GM12878 (cell line): ENCODE measurements around the gene PTPRD. TPM values are rescaled to one million over a fixed set of nuclear protein-coding genes. Genes with fewer than 3 reads are reported as not detected.

Experiments
- ATAC-seq: fragments of 200-7000 bp; cut with Tn5 transposase; 3 replicates; pipeline ENCODE4 v1.9.1; 2020; ENCODE audit warnings: mild to moderate bottlenecking, moderate library complexity
- BruUV-seq: library from RNA; stranded (reverse); fragments of 400-500 nt; replicated peaks from 2 replicates; lab custom pipeline; 2021; lab: Mats Ljungman, UMichigan
- CTCF ChIA-PET: fragments of 300-600 bp; sonication (Branson Sonifier 250); formaldehyde crosslinking; extraction: SDS; loops from one replicate; lab custom pipeline; 2021; ENCODE audit warnings: inconsistent platforms; lab: Yijun Ruan, JAX
- POLR2A ChIA-PET: fragments of 350-600 bp; formaldehyde crosslinking; extraction: SDS; loops from one replicate; lab custom pipeline; 2021; ENCODE audit warnings: inconsistent platforms; lab: Charles Lee
- RAD21 ChIA-PET: fragments of 300-600 bp; sonication (Branson Sonifier 250); formaldehyde crosslinking; loops from one replicate; lab custom pipeline; 2023; ENCODE audit warnings: antibody characterized with exemption; ENCODE audit not compliant: unreplicated experiment; lab: Charles Lee
- SMC1A ChIA-PET: fragments of 300-600 bp; sonication (Branson Sonifier 250); formaldehyde crosslinking; loops from one replicate; lab custom pipeline; 2023; ENCODE audit not compliant: unreplicated experiment, uncharacterized antibody; lab: Charles Lee
- DNase-seq: peaks from one replicate; pipeline ENCODE4 v3.0.0-alpha.2; 2011; ENCODE audit warnings: low read depth, low spot score
- FAIRE-seq: peaks from 3 replicates; lab custom pipeline; 2011; peaks lifted over from hg19 to GRCh38; lab: Jason Lieb, UNC
- H2AFZ ChIP-seq: 2 replicates; pipeline ENCODE4 v1.6.0; 2011; ENCODE audit warnings: low read depth, low read length, control low read depth; ENCODE audit not compliant: control insufficient read depth
- H3K27ac ChIP-seq: 2 replicates; pipeline ENCODE4 v1.5.1; 2011; ENCODE audit warnings: control low read depth; ENCODE audit not compliant: control insufficient read depth, insufficient read depth
- H3K27me3 ChIP-seq, 2 experiments: replicated peaks in 1 of 2; 2 replicates each; pipeline versions ENCODE4 v1.6.0 to v1.6.1; 2011; ENCODE audit warnings: low read length in 1 of 2; ENCODE audit not compliant: control insufficient read depth in 2 of 2, insufficient read depth in 2 of 2
- H3K36me3 ChIP-seq, 2 experiments: 2 replicates each; pipeline ENCODE4 v1.5.1; 2011; ENCODE audit warnings: low read length in 1 of 2; ENCODE audit not compliant: control insufficient read depth in 2 of 2, insufficient read depth in 2 of 2
- H3K4me1 ChIP-seq: 2 replicates; pipeline ENCODE4 v1.6.1; 2011; ENCODE audit warnings: mild to moderate bottlenecking, low read length, moderate library complexity, mixed read lengths; ENCODE audit not compliant: control insufficient read depth, insufficient read depth
- H3K4me2 ChIP-seq: 2 replicates; pipeline ENCODE4 v1.6.0; 2011; ENCODE audit warnings: control low read depth; ENCODE audit not compliant: control insufficient read depth, insufficient read depth
- H3K4me3 ChIP-seq: fragments of 200-600 bp; sonication (generic); 2 replicates; pipeline ENCODE4 v1.5.1; 2016
- H3K79me2 ChIP-seq: 2 replicates; pipeline ENCODE4 v1.6.0; 2011; ENCODE audit warnings: low read length; ENCODE audit not compliant: control insufficient read depth, insufficient read depth
- H3K9ac ChIP-seq: 2 replicates; pipeline ENCODE4 v1.8.0; 2011; ENCODE audit warnings: low read length, control low read depth, mixed read lengths; ENCODE audit not compliant: control insufficient read depth, insufficient read depth
- H3K9me3 ChIP-seq: replicated peaks from 3 replicates; pipeline ENCODE4 v1.5.1; 2011; ENCODE audit warnings: mild to moderate bottlenecking, low read length; ENCODE audit not compliant: control insufficient read depth, insufficient read depth
- H4K20me1 ChIP-seq: 2 replicates; pipeline ENCODE4 v1.6.0; 2011; ENCODE audit not compliant: control insufficient read depth, insufficient read depth
- HDAC6 ChIP-seq: fragments of 200-600 bp; sonication (generic); IDR thresholded peaks from one replicate; pipeline ENCODE4 v1.8.0; 2017; ENCODE audit warnings: antibody characterized with exemption; ENCODE audit not compliant: unreplicated experiment
- MYB ChIP-seq: fragments of 150-350 bp; IDR thresholded peaks from 2 replicates; pipeline ENCODE4 v1.6.1; 2014; ENCODE audit warnings: mild to moderate bottlenecking, low read depth, low read length, borderline replicate concordance
- NFYA ChIP-seq: IDR thresholded peaks from 2 replicates; pipeline ENCODE4 v1.6.1; 2011; ENCODE audit warnings: low read depth, mild to moderate bottlenecking, low read length, improper control_type of control experiment, borderline replicate concordance
- RUNX3 ChIP-seq: IDR thresholded peaks from 2 replicates; pipeline ENCODE4 v1.6.1; 2012; ENCODE audit warnings: low read length, inconsistent platforms
- SIN3A ChIP-seq: IDR thresholded peaks from 2 replicates; pipeline ENCODE4 v1.6.1; 2012; ENCODE audit warnings: low read depth, low read length, improper control_type of control experiment
- ZSCAN29 ChIP-seq: fragments of 450-650 bp; IDR thresholded peaks from 2 replicates; pipeline ENCODE4 v1.6.1; 2017; ENCODE audit warnings: mild to moderate bottlenecking, moderate library complexity
- WGBS: methylation state at CpG from one replicate; pipeline ENCODE4 v1.1.6; 2016; ENCODE audit warnings: low lambda C conversion rate; ENCODE audit not compliant: insufficient replicate concordance, insufficient coverage; ENCODE audit errors: missing lambda C conversion rate; 5-methylcytosine and 5-hydroxymethylcytosine counted together
- in situ Hi-C: fragments of 300-500 bp; cut with MboI; formaldehyde crosslinking; loops from 9 replicates; pipeline ENCODE4 v1.14.3; 2018; ENCODE audit warnings: mixed read lengths
- intact Hi-C: fragments of 100-400 bp; cut with micrococcal nuclease; formaldehyde crosslinking; loops from one replicate; pipeline ENCODE4 v1.14.2; 2022; ENCODE audit not compliant: unreplicated experiment
- polyA plus RNA-seq, 11 experiments: library from polyadenylated mRNA; depleted of rRNA in 4 of 11; unstranded in 6 of 11; stranded (reverse) in 5 of 11; fragments of >200 nt; fragmentation: Nextera tagmentation in 4 of 11; fragmentation: Illumina TruSeq in 1 of 11; extraction: Ambion mirVana in 4 of 11; extraction: Trizol in 1 of 11; gene quantifications; 1 replicate in 1 of 11; 2 replicates in 10 of 11; pipeline versions ENCODE4 v1.2.1 to v1.2.3, GENCODE V29; 2011 to 2016; ENCODE audit warnings: inconsistent platforms in 2 of 11, missing spikeins in 2 of 11, low read depth in 1 of 11
- total RNA-seq, 4 experiments: library from RNA; depleted of rRNA in 3 of 4; stranded (reverse); fragments of >200 nt in 3 of 4; fragmentation: Illumina TruSeq in 1 of 4; extraction: Trizol in 1 of 4; gene quantifications; 2 replicates each; pipeline versions ENCODE4 v1.2.1 to v1.2.3, GENCODE V29; 2013 to 2021
- TF ChIP-seq, protein P1 (sequence below): IDR thresholded peaks from 2 replicates; pipeline ENCODE4 v1.6.1; 2012; ENCODE audit warnings: improper control_type of control experiment, low read depth, low read length; ENCODE audit not compliant: insufficient replicate concordance
- TF ChIP-seq, protein P2 (sequence below): IDR thresholded peaks from 2 replicates; pipeline ENCODE4 v1.6.1; 2012; ENCODE audit warnings: low read length, inconsistent platforms
- TF ChIP-seq, protein P3 (sequence below), 3 experiments: IDR thresholded peaks in 2 of 3; conservative IDR thresholded peaks in 1 of 3; 2 replicates each; pipeline ENCODE4 v1.5.1; 2011; ENCODE audit warnings: low read depth in 3 of 3, low read length in 3 of 3, mild to moderate bottlenecking in 3 of 3, control low read depth in 2 of 3, moderate library complexity in 2 of 3, inconsistent platforms in 1 of 3, mixed read lengths in 1 of 3; ENCODE audit not compliant: control insufficient read depth in 2 of 3, insufficient read depth in 1 of 3; ENCODE audit errors: extremely low read depth in 1 of 3
- TF ChIP-seq, protein P4 (sequence below): fragments of 450-650 bp; formaldehyde crosslinking; IDR thresholded peaks from 2 replicates; pipeline ENCODE4 v1.4.0; 2020; ENCODE audit warnings: mild to moderate bottlenecking, moderate library complexity

The PTPRD gene
- total and polyA plus RNA-seq, 10 of the 15 experiments (the other 5 are each of a cell fraction or from before 2014, with no cell fraction given) = under 0.01 to 0.05 (median 0.01) TPM; not detected in 7

DNA sequence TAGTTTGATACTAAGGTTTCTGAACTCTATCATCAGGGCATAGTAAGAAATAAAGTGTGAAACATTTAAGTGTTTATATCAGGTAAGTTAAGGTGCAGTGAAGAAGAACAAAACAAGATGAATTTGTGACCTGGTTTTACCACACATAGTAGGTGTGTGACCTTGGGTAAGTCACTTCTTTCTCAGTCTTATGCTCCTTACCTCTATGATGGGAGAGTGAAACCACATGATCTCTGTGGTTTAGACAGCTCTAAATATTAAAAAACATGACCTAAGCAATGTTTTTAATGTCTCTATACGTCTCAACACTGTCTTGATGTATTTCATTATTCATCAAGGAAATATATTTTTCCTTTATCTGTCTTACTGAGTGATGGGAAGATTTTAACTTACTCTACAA, 2183.6 kb downstream of the PTPRD start (continued):
- TF ChIP-seq, protein P1, sequence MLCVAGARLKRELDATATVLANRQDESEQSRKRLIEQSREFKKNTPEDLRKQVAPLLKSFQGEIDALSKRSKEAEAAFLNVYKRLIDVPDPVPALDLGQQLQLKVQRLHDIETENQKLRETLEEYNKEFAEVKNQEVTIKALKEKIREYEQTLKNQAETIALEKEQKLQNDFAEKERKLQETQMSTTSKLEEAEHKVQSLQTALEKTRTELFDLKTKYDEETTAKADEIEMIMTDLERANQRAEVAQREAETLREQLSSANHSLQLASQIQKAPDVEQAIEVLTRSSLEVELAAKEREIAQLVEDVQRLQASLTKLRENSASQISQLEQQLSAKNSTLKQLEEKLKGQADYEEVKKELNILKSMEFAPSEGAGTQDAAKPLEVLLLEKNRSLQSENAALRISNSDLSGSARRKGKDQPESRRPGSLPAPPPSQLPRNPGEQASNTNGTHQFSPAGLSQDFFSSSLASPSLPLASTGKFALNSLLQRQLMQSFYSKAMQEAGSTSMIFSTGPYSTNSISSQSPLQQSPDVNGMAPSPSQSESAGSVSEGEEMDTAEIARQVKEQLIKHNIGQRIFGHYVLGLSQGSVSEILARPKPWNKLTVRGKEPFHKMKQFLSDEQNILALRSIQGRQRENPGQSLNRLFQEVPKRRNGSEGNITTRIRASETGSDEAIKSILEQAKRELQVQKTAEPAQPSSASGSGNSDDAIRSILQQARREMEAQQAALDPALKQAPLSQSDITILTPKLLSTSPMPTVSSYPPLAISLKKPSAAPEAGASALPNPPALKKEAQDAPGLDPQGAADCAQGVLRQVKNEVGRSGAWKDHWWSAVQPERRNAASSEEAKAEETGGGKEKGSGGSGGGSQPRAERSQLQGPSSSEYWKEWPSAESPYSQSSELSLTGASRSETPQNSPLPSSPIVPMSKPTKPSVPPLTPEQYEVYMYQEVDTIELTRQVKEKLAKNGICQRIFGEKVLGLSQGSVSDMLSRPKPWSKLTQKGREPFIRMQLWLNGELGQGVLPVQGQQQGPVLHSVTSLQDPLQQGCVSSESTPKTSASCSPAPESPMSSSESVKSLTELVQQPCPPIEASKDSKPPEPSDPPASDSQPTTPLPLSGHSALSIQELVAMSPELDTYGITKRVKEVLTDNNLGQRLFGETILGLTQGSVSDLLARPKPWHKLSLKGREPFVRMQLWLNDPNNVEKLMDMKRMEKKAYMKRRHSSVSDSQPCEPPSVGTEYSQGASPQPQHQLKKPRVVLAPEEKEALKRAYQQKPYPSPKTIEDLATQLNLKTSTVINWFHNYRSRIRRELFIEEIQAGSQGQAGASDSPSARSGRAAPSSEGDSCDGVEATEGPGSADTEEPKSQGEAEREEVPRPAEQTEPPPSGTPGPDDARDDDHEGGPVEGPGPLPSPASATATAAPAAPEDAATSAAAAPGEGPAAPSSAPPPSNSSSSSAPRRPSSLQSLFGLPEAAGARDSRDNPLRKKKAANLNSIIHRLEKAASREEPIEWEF = no peak

DNA sequence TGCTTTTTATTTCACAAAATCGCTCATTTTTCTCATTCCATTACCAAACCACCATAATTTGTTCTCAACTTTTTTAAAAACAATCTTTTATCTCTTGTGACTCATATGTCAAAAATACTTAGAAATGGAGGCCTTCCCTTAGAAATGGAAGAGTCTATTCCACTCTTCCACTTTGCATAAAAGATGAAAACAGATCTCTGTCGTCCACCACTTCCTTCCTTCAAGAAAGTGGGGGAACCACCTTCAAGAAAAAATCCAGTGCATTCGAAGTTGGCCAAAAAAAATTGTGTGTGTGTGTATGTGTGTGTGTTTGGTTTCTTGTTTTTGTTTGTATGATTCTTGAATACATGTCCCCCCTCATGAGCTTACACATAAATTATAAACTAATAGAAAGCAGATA, 2184.4 kb downstream of the PTPRD start:
- Histone ChIP-seq H3K36me3 (no peaks in the 10 kb centered on the region), H2AFZ (no peak overlapping the region), H3K4me1 (no peaks in the 10 kb centered on the region), H3K27ac (no peak overlapping the region), H4K20me1 (no peaks in the 10 kb centered on the region), H3K27me3 (no peaks in the 10 kb centered on the region), H3K4me3 (no peak overlapping the region), H3K4me2 (no peak overlapping the region), H3K79me2 (no peaks in the 10 kb centered on the region), H3K9me3 (no peaks in the 10 kb centered on the region), H3K9ac (no peak overlapping the region)
- RAD21 ChIA-PET = no interaction called here
- 0% methylated on average over 3 of the region's 3 CpGs for WGBS
- CTCF ChIA-PET = no interaction called here
- ATAC-seq (no peak), FAIRE-seq (no peak), DNase-seq (no peak)
- POLR2A ChIA-PET = no interaction called here
- intact Hi-C loops = no loop called here
- in situ Hi-C loops = no loop called here
- BruUV-seq = no TSS peak
- SMC1A ChIA-PET = no interaction called here
- TF ChIP-seq, protein P2, sequence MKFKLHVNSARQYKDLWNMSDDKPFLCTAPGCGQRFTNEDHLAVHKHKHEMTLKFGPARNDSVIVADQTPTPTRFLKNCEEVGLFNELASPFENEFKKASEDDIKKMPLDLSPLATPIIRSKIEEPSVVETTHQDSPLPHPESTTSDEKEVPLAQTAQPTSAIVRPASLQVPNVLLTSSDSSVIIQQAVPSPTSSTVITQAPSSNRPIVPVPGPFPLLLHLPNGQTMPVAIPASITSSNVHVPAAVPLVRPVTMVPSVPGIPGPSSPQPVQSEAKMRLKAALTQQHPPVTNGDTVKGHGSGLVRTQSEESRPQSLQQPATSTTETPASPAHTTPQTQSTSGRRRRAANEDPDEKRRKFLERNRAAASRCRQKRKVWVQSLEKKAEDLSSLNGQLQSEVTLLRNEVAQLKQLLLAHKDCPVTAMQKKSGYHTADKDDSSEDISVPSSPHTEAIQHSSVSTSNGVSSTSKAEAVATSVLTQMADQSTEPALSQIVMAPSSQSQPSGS = no peak
- TF ChIP-seq, protein P3, sequence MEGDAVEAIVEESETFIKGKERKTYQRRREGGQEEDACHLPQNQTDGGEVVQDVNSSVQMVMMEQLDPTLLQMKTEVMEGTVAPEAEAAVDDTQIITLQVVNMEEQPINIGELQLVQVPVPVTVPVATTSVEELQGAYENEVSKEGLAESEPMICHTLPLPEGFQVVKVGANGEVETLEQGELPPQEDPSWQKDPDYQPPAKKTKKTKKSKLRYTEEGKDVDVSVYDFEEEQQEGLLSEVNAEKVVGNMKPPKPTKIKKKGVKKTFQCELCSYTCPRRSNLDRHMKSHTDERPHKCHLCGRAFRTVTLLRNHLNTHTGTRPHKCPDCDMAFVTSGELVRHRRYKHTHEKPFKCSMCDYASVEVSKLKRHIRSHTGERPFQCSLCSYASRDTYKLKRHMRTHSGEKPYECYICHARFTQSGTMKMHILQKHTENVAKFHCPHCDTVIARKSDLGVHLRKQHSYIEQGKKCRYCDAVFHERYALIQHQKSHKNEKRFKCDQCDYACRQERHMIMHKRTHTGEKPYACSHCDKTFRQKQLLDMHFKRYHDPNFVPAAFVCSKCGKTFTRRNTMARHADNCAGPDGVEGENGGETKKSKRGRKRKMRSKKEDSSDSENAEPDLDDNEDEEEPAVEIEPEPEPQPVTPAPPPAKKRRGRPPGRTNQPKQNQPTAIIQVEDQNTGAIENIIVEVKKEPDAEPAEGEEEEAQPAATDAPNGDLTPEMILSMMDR (IDR thresholded peaks at IDR 0.05 in 2 of 3, conservative IDR thresholded peaks at IDR 0.05 in 1 of 3; ENCODE audit: control insufficient read depth in 2 of 3, extremely low read depth in 1 of 3, insufficient read depth in 1 of 3, low read depth in 3 of 3, low read length in 3 of 3) = no peak
- no peak for TF ChIP-seq SIN3A
- no peak for TF ChIP-seq ZSCAN29
- TF ChIP-seq NFYA = no peak
- TF ChIP-seq RUNX3 = no peak
- TF ChIP-seq, protein P4, sequence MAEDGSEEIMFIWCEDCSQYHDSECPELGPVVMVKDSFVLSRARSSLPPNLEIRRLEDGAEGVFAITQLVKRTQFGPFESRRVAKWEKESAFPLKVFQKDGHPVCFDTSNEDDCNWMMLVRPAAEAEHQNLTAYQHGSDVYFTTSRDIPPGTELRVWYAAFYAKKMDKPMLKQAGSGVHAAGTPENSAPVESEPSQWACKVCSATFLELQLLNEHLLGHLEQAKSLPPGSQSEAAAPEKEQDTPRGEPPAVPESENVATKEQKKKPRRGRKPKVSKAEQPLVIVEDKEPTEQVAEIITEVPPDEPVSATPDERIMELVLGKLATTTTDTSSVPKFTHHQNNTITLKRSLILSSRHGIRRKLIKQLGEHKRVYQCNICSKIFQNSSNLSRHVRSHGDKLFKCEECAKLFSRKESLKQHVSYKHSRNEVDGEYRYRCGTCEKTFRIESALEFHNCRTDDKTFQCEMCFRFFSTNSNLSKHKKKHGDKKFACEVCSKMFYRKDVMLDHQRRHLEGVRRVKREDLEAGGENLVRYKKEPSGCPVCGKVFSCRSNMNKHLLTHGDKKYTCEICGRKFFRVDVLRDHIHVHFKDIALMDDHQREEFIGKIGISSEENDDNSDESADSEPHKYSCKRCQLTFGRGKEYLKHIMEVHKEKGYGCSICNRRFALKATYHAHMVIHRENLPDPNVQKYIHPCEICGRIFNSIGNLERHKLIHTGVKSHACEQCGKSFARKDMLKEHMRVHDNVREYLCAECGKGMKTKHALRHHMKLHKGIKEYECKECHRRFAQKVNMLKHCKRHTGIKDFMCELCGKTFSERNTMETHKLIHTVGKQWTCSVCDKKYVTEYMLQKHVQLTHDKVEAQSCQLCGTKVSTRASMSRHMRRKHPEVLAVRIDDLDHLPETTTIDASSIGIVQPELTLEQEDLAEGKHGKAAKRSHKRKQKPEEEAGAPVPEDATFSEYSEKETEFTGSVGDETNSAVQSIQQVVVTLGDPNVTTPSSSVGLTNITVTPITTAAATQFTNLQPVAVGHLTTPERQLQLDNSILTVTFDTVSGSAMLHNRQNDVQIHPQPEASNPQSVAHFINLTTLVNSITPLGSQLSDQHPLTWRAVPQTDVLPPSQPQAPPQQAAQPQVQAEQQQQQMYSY (CRISPR knock-in tag) = no peak
- no peak for TF ChIP-seq HDAC6
- no peak for TF ChIP-seq MYB
